Measurements from ENCODE around the gene FBXO24.
"Not testable (repeated sequence)": the region's sequence is repeated elsewhere in the genome, so short reads cannot be mapped to it uniquely, and the experiment has no call there.

Gene FBXO24

GRCh38 chr7:100563100-100563564 lies 23.0 kb upstream of the FBXO24 start:
- Histone ChIP-seq H3K4me3 (ENCODE audit: low read depth, low read length) (no peak overlapping the region), H3K4me1 (peaks cover 10% of the 10 kb centered on the region), H3K27me3 (no peaks in the 10 kb centered on the region), H3K36me3 (no peaks in the 10 kb centered on the region), H3K9me3 (no peaks in the 10 kb centered on the region)
- TF ChIP-seq CTCF (IDR thresholded peaks at IDR 0.05; ENCODE audit: low read depth, low read length) = no peak
- no peak for DNase-seq

- TF ChIP-seq CTCF (IDR thresholded peaks at IDR 0.05; ENCODE audit: low read depth, low read length) = peak; percentile 97
- Histone ChIP-seq H3K4me1 (peaks cover 11% of the 10 kb centered on the region), H3K4me3 (ENCODE audit: low read depth, low read length) (no peak overlapping the region), H3K9me3 (no peaks in the 10 kb centered on the region), H3K36me3 (no peaks in the 10 kb centered on the region), H3K27me3 (no peaks in the 10 kb centered on the region)
- peak; percentile 86 for DNase-seq
Observed at GRCh38 chr7:100563809-100564400, 22.2 kb upstream of the FBXO24 start.

- H3K36me3 ChIP-seq; DNase-seq; H3K4me3 ChIP-seq (ENCODE audit: low read depth, low read length); H3K9me3 ChIP-seq; H3K27me3 ChIP-seq: not testable (repeated sequence)
- peaks cover 11% of the 10 kb centered on the region for H3K4me1 ChIP-seq
Observed at GRCh38 chr7:100564405-100564804, 21.7 kb upstream of the FBXO24 start.

- Histone ChIP-seq H3K9me3 (no peaks in the 10 kb centered on the region), H3K27me3 (peaks cover 3% of the 10 kb centered on the region), H3K4me1 (peaks cover 11% of the 10 kb centered on the region), H3K36me3 (no peaks in the 10 kb centered on the region), H3K4me3 (ENCODE audit: low read depth, low read length) (no peak overlapping the region)
- no peak for TF ChIP-seq CTCF (IDR thresholded peaks at IDR 0.05; ENCODE audit: low read depth, low read length)
- no peak for DNase-seq
Observed at GRCh38 chr7:100565133-100565571, 21.0 kb upstream of the FBXO24 start.

- DNase-seq = no peak
- no peak for TF ChIP-seq CTCF (IDR thresholded peaks at IDR 0.05; ENCODE audit: low read depth, low read length)
- H3K36me3 ChIP-seq = no peaks in the 10 kb centered on the region
- peaks cover 4% of the 10 kb centered on the region for H3K27me3 ChIP-seq
- no peak overlapping the region for H3K4me3 ChIP-seq (ENCODE audit: low read depth, low read length)
- peaks cover 11% of the 10 kb centered on the region for H3K4me1 ChIP-seq
- no peaks in the 10 kb centered on the region for H3K9me3 ChIP-seq
Observed at GRCh38 chr7:100566018-100566531, 20.1 kb upstream of the FBXO24 start.

GRCh38 chr7:100567031-100567730 lies 18.9 kb upstream of the FBXO24 start:
- peak; percentile 17 for DNase-seq
- Histone ChIP-seq H3K9me3 (no peaks in the 10 kb centered on the region), H3K36me3 (no peaks in the 10 kb centered on the region), H3K4me3 (ENCODE audit: low read depth, low read length) (no peak overlapping the region), H3K4me1 (peaks cover 11% of the 10 kb centered on the region), H3K27me3 (peaks cover 4% of the 10 kb centered on the region)
- no peak for TF ChIP-seq CTCF (IDR thresholded peaks at IDR 0.05; ENCODE audit: low read depth, low read length)
